GM12878 (cell line): ENCODE results near the gene PCCA. TPM values are rescaled to one million over a fixed set of nuclear protein-coding genes. Genes with fewer than 3 reads are reported as not detected.

Experiments
- ATAC-seq: fragments of 200-7000 bp; cut with Tn5 transposase; 3 replicates; pipeline ENCODE4 v1.9.1; 2020; ENCODE audit warnings: mild to moderate bottlenecking, moderate library complexity
- BruUV-seq: library from RNA; stranded (reverse); fragments of 400-500 nt; replicated peaks from 2 replicates; lab custom pipeline; 2021; lab: Mats Ljungman, UMichigan
- CTCF ChIA-PET: fragments of 300-600 bp; sonication (Branson Sonifier 250); formaldehyde crosslinking; extraction: SDS; loops from one replicate; lab custom pipeline; 2021; ENCODE audit warnings: inconsistent platforms; lab: Yijun Ruan, JAX
- POLR2A ChIA-PET: fragments of 350-600 bp; formaldehyde crosslinking; extraction: SDS; loops from one replicate; lab custom pipeline; 2021; ENCODE audit warnings: inconsistent platforms; lab: Charles Lee
- RAD21 ChIA-PET: fragments of 300-600 bp; sonication (Branson Sonifier 250); formaldehyde crosslinking; loops from one replicate; lab custom pipeline; 2023; ENCODE audit warnings: antibody characterized with exemption; ENCODE audit not compliant: unreplicated experiment; lab: Charles Lee
- SMC1A ChIA-PET: fragments of 300-600 bp; sonication (Branson Sonifier 250); formaldehyde crosslinking; loops from one replicate; lab custom pipeline; 2023; ENCODE audit not compliant: unreplicated experiment, uncharacterized antibody; lab: Charles Lee
- DNase-seq: peaks from one replicate; pipeline ENCODE4 v3.0.0-alpha.2; 2011; ENCODE audit warnings: low read depth, low spot score
- FAIRE-seq: peaks from 3 replicates; lab custom pipeline; 2011; peaks lifted over from hg19 to GRCh38; lab: Jason Lieb, UNC
- H2AFZ ChIP-seq: 2 replicates; pipeline ENCODE4 v1.6.0; 2011; ENCODE audit warnings: low read depth, low read length, control low read depth; ENCODE audit not compliant: control insufficient read depth
- H3K27ac ChIP-seq: 2 replicates; pipeline ENCODE4 v1.5.1; 2011; ENCODE audit warnings: control low read depth; ENCODE audit not compliant: control insufficient read depth, insufficient read depth
- H3K27me3 ChIP-seq, 2 experiments: replicated peaks in 1 of 2; 2 replicates each; pipeline versions ENCODE4 v1.6.0 to v1.6.1; 2011; ENCODE audit warnings: low read length in 1 of 2; ENCODE audit not compliant: control insufficient read depth in 2 of 2, insufficient read depth in 2 of 2
- H3K36me3 ChIP-seq, 2 experiments: 2 replicates each; pipeline ENCODE4 v1.5.1; 2011; ENCODE audit warnings: low read length in 1 of 2; ENCODE audit not compliant: control insufficient read depth in 2 of 2, insufficient read depth in 2 of 2
- H3K4me1 ChIP-seq: 2 replicates; pipeline ENCODE4 v1.6.1; 2011; ENCODE audit warnings: mild to moderate bottlenecking, low read length, moderate library complexity, mixed read lengths; ENCODE audit not compliant: control insufficient read depth, insufficient read depth
- H3K4me2 ChIP-seq: 2 replicates; pipeline ENCODE4 v1.6.0; 2011; ENCODE audit warnings: control low read depth; ENCODE audit not compliant: control insufficient read depth, insufficient read depth
- H3K4me3 ChIP-seq: fragments of 200-600 bp; sonication (generic); 2 replicates; pipeline ENCODE4 v1.5.1; 2016
- H3K79me2 ChIP-seq: 2 replicates; pipeline ENCODE4 v1.6.0; 2011; ENCODE audit warnings: low read length; ENCODE audit not compliant: control insufficient read depth, insufficient read depth
- H3K9ac ChIP-seq: 2 replicates; pipeline ENCODE4 v1.8.0; 2011; ENCODE audit warnings: low read length, control low read depth, mixed read lengths; ENCODE audit not compliant: control insufficient read depth, insufficient read depth
- H3K9me3 ChIP-seq: replicated peaks from 3 replicates; pipeline ENCODE4 v1.5.1; 2011; ENCODE audit warnings: mild to moderate bottlenecking, low read length; ENCODE audit not compliant: control insufficient read depth, insufficient read depth
- H4K20me1 ChIP-seq: 2 replicates; pipeline ENCODE4 v1.6.0; 2011; ENCODE audit not compliant: control insufficient read depth, insufficient read depth
- ATF3 ChIP-seq: IDR thresholded peaks from 2 replicates; pipeline ENCODE4 v1.6.1; 2011; ENCODE audit warnings: low read depth, mild to moderate bottlenecking, low read length, moderate library complexity, borderline replicate concordance; ENCODE audit errors: extremely low read depth
- BACH1 ChIP-seq: fragments of 450-650 bp; IDR thresholded peaks from 2 replicates; pipeline ENCODE4 v1.6.1; 2017; ENCODE audit warnings: mild to moderate bottlenecking, borderline replicate concordance
- BRCA1 ChIP-seq: IDR thresholded peaks from 2 replicates; pipeline ENCODE4 v1.6.1; 2011; ENCODE audit warnings: low read depth, low read length, improper control_type of control experiment
- CEBPZ ChIP-seq: fragments of 150-350 bp; IDR thresholded peaks from 2 replicates; pipeline ENCODE4 v1.6.1; 2016; ENCODE audit warnings: low read depth, low read length
- CHD2 ChIP-seq: IDR thresholded peaks from 2 replicates; pipeline ENCODE4 v1.6.1; 2011; ENCODE audit warnings: low read depth, low read length, improper control_type of control experiment, borderline replicate concordance
- CTCF ChIP-seq, 3 experiments: IDR thresholded peaks in 2 of 3; conservative IDR thresholded peaks in 1 of 3; 2 replicates each; pipeline ENCODE4 v1.5.1; 2011; ENCODE audit warnings: low read depth in 3 of 3, low read length in 3 of 3, mild to moderate bottlenecking in 3 of 3, control low read depth in 2 of 3, moderate library complexity in 2 of 3, inconsistent platforms in 1 of 3, mixed read lengths in 1 of 3; ENCODE audit not compliant: control insufficient read depth in 2 of 3, insufficient read depth in 1 of 3; ENCODE audit errors: extremely low read depth in 1 of 3
- HCFC1 ChIP-seq: fragments of 150-350 bp; IDR thresholded peaks from 2 replicates; pipeline ENCODE4 v1.6.1; 2014; ENCODE audit warnings: low read length
- RBBP5 ChIP-seq: fragments of 200-600 bp; sonication (generic); conservative IDR thresholded peaks from 2 replicates; pipeline ENCODE4 v1.6.1; 2016
- SIN3A ChIP-seq: IDR thresholded peaks from 2 replicates; pipeline ENCODE4 v1.6.1; 2012; ENCODE audit warnings: low read depth, low read length, improper control_type of control experiment
- WRNIP1 ChIP-seq: IDR thresholded peaks from 2 replicates; pipeline ENCODE4 v1.6.1; 2011; ENCODE audit warnings: low read depth, low read length, improper control_type of control experiment, borderline replicate concordance
- ZNF217 ChIP-seq: fragments of 450-650 bp; IDR thresholded peaks from 2 replicates; pipeline ENCODE4 v1.6.1; 2017; ENCODE audit warnings: antibody characterized with exemption, mild to moderate bottlenecking
- WGBS: methylation state at CpG from one replicate; pipeline ENCODE4 v1.1.6; 2016; ENCODE audit warnings: low lambda C conversion rate; ENCODE audit not compliant: insufficient replicate concordance, insufficient coverage; ENCODE audit errors: missing lambda C conversion rate; 5-methylcytosine and 5-hydroxymethylcytosine counted together
- in situ Hi-C: fragments of 300-500 bp; cut with MboI; formaldehyde crosslinking; loops from 9 replicates; pipeline ENCODE4 v1.14.3; 2018; ENCODE audit warnings: mixed read lengths
- intact Hi-C: fragments of 100-400 bp; cut with micrococcal nuclease; formaldehyde crosslinking; loops from one replicate; pipeline ENCODE4 v1.14.2; 2022; ENCODE audit not compliant: unreplicated experiment
- polyA plus RNA-seq, 11 experiments: library from polyadenylated mRNA; depleted of rRNA in 4 of 11; unstranded in 6 of 11; stranded (reverse) in 5 of 11; fragments of >200 nt; fragmentation: Nextera tagmentation in 4 of 11; fragmentation: Illumina TruSeq in 1 of 11; extraction: Ambion mirVana in 4 of 11; extraction: Trizol in 1 of 11; gene quantifications; 1 replicate in 1 of 11; 2 replicates in 10 of 11; pipeline versions ENCODE4 v1.2.1 to v1.2.3, GENCODE V29; 2011 to 2016; ENCODE audit warnings: inconsistent platforms in 2 of 11, missing spikeins in 2 of 11, low read depth in 1 of 11
- total RNA-seq, 4 experiments: library from RNA; depleted of rRNA in 3 of 4; stranded (reverse); fragments of >200 nt in 3 of 4; fragmentation: Illumina TruSeq in 1 of 4; extraction: Trizol in 1 of 4; gene quantifications; 2 replicates each; pipeline versions ENCODE4 v1.2.1 to v1.2.3, GENCODE V29; 2013 to 2021
- TF ChIP-seq, protein P1 (sequence below): IDR thresholded peaks from 2 replicates; pipeline ENCODE4 v1.6.1; 2011; ENCODE audit warnings: borderline replicate concordance, low read depth, mild to moderate bottlenecking, moderate library complexity, low read length; ENCODE audit not compliant: insufficient read depth, poor library complexity, severe bottlenecking
- TF ChIP-seq, protein P2 (sequence below): fragments of 450-650 bp; IDR thresholded peaks from 2 replicates; pipeline ENCODE4 v1.6.1; 2016; ENCODE audit warnings: mild to moderate bottlenecking
- TF ChIP-seq, protein P3 (sequence below): IDR thresholded peaks from 2 replicates; pipeline ENCODE4 v1.6.1; 2012; ENCODE audit warnings: low read depth, low read length, improper control_type of control experiment

Gene PCCA
- total and polyA plus RNA-seq, 10 of the 15 experiments (the other 5 are each of a cell fraction or from before 2014, with no cell fraction given) = 5.9 to 18.2 (median 12.4) TPM

- ATAC-seq (no peak), FAIRE-seq (no peak), DNase-seq (no peak)
- Histone ChIP-seq H3K9ac (no peak overlapping the region), H3K4me3 (no peak overlapping the region), H3K27ac (no peak overlapping the region), H3K36me3 (no peaks in the 10 kb centered on the region; a peak in 1 of 4 replicates), H3K4me2 (no peak overlapping the region), H3K79me2 (no peaks in the 10 kb centered on the region), H4K20me1 (no peaks in the 10 kb centered on the region), H2AFZ (no peak overlapping the region), H3K4me1 (peaks cover 3% of the 10 kb centered on the region; the same call in 1 of the 2 replicates), H3K9me3 (no peaks in the 10 kb centered on the region)
- SMC1A ChIA-PET = interaction anchor here (0.8 kb wide), 1 partner anchor 10 kb away, joined by 3 read pairs; no protein-coding TSS in a partner anchor
- RAD21 ChIA-PET = no interaction called here
- no TSS peak for BruUV-seq
- intact Hi-C loops (no loop called here), in situ Hi-C loops (no loop called here)
- WGBS = 100% methylated on average over 5 of the region's 5 CpGs
- POLR2A ChIA-PET = no interaction called here
- CTCF ChIA-PET = interaction anchor here (0.6 to 1.2 kb wide), 2 partner anchors 12 to 232 kb away, joined by 3 read pairs; no protein-coding TSS in a partner anchor
- TF ChIP-seq CEBPZ (no peak), BRCA1 (no peak), CHD2 (no peak), HCFC1 (no peak), CTCF (IDR thresholded peaks at IDR 0.05 in 2 of 3, conservative IDR thresholded peaks at IDR 0.05 in 1 of 3; ENCODE audit: control insufficient read depth in 2 of 3, extremely low read depth in 1 of 3, insufficient read depth in 1 of 3, low read depth in 3 of 3, low read length in 3 of 3) (no peak), WRNIP1 (no peak), BACH1 (no peak), RBBP5 (no peak), ATF3 (no peak), ZNF217 (no peak), SIN3A (no peak)
- TF ChIP-seq, protein P1, sequence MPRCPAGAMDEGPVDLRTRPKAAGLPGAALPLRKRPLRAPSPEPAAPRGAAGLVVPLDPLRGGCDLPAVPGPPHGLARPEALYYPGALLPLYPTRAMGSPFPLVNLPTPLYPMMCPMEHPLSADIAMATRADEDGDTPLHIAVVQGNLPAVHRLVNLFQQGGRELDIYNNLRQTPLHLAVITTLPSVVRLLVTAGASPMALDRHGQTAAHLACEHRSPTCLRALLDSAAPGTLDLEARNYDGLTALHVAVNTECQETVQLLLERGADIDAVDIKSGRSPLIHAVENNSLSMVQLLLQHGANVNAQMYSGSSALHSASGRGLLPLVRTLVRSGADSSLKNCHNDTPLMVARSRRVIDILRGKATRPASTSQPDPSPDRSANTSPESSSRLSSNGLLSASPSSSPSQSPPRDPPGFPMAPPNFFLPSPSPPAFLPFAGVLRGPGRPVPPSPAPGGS = no peak
- TF ChIP-seq, protein P2, sequence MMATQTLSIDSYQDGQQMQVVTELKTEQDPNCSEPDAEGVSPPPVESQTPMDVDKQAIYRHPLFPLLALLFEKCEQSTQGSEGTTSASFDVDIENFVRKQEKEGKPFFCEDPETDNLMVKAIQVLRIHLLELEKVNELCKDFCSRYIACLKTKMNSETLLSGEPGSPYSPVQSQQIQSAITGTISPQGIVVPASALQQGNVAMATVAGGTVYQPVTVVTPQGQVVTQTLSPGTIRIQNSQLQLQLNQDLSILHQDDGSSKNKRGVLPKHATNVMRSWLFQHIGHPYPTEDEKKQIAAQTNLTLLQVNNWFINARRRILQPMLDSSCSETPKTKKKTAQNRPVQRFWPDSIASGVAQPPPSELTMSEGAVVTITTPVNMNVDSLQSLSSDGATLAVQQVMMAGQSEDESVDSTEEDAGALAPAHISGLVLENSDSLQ = no peak
- TF ChIP-seq, protein P3, sequence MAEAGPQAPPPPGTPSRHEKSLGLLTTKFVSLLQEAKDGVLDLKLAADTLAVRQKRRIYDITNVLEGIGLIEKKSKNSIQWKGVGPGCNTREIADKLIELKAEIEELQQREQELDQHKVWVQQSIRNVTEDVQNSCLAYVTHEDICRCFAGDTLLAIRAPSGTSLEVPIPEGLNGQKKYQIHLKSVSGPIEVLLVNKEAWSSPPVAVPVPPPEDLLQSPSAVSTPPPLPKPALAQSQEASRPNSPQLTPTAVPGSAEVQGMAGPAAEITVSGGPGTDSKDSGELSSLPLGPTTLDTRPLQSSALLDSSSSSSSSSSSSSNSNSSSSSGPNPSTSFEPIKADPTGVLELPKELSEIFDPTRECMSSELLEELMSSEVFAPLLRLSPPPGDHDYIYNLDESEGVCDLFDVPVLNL = no peak
- TF ChIP-seq, all 136 proteins: peak for 0
- H3K27me3 ChIP-seq = no peaks in the 10 kb centered on the region
Measured at GRCh38 chr13:100301418-100301817, 212.5 kb downstream of the PCCA start.
